ENCODE measurements around the gene CYP17A1.
"Not testable (repeated sequence)": the region's sequence is repeated elsewhere in the genome, so short reads cannot be mapped to it uniquely, and the experiment has no call there.

GRCh38 chr10:102843139-102843538 lies 5.9 kb upstream of the CYP17A1 start:
- TF ChIP-seq BCL11A (IDR thresholded peaks at IDR 0.05; ENCODE audit: low read depth, low read length); BACH1 (IDR thresholded peaks at IDR 0.05; ENCODE audit: borderline replicate concordance); ATF7 (IDR thresholded peaks at IDR 0.05; ENCODE audit: low read depth); REST (IDR thresholded peaks at IDR 0.05; ENCODE audit: low read depth, low read length); RFX5 (IDR thresholded peaks at IDR 0.05; ENCODE audit: low read depth, low read length): not testable (repeated sequence)

All from GM12878 (cell line).